ENCODE data around the gene VPS18.
A peak's percentile ranks its signal among the peaks of the same experiment; 100 is the strongest.

Gene VPS18

GRCh38 chr15:40902605-40903561, 8.6 kb downstream of the VPS18 start:
- no peak for DNase-seq (ENCODE audit: low spot score)

- DNase-seq (ENCODE audit: low spot score): no peak
Observed at GRCh38 chr15:40904552-40905201, 10.4 kb downstream of the VPS18 start.

DNA sequence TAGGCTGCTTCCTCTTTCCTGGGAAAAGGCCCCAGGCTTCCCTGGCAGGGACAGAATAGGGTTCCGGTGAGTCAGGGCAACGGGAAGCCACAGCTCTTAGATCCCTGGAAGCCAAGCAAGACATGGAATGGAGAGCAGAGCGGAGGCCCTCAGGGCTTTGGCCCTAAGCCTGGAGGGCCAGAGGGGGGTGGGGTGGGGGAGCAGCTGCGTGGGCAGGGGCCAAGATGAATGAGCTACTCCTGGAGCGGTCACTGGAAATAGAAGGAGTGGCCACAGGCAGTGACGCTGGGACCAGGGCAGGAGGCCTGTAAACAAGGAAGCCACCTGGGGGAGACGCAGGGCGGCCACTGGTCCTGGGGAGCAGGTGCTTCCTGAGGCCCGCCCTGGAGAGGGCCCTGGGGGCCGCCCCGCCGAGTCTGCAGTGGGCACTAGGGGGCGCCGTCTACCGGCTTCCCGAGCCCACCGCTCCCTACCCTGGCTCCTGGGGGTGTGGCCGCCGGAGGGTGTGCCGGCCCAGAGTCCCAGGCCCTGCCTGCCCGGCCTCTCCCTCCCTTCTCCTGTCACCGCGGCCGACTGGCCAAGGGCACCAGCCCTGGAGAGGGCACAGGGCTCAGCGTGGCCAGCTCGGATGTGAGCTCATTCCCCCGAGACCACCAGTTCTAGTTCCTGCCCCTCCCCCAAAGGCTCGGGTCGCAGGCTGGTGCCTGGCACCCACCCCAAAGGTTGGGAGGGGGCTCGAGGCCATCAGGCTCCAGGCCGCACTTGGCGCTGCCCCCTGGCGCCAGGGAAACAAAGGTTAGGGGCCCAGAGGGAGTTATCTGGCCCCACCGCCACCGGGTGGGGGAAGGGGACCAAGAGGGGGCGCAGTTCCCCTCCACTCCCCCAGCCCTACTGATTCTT, 12.1 kb downstream of the VPS18 start:
- DNase-seq (ENCODE audit: low spot score): peak; percentile 94

DNA sequence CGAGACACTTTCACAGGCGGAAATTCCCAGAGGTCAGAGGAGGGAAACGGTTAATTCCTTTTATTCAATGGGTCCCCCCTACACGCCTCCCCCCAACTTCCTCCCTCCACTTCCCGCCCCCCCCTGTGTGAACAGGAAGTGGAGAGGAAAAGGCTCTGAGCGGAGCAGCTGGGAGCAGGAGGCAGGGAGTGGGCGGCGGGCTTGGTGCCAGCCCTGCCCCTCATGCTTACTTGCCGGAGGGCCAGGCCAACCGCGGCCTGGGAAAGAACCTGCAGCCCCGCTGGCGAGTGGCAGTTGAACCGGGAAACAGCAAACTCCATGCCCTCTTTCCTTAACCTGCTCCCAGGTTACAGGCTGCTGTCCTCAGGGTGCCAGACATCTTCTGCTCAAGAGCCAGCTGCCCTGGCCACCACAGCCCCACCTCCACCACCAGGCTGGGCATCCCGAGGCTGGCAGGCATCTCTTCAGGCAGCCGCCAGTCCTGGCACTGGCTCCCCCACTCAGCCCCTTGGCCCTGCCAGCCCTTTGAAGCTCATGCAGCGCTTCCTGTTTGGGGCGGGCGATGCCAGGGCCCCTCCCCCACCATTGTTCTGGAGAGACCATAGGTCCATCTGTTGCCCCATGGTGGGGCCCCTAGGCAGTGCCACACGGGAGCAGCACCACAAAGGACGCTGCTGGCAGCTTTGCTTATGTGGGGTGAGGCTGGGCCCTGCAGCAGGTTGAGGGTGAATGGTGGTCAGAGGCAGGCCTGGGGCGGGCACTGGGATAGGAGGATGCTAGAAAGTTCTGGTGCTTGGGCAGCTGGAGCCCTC, 12.9 kb downstream of the VPS18 start:
- no peak for DNase-seq (ENCODE audit: low spot score)

DNA sequence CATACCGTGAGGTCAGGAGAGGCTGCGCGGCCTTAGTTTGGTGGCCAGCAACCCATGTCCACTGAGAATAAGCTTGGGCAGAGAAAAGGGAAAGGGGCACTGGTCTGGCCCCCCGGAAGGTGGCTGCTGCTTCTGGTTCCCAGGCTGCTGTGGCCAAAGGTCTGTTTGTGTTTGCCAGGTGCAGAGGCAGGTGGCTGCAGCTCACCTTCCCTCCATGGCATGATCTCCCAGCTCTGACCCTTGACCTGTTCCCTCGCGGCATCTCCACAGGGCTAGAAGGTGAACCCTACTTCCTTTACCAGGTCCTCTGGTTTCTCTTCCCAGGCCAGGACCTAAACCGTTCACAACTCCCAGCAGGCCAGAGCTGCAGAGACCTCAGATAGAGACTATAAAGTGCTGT, 13.8 kb downstream of the VPS18 start:
- DNase-seq (ENCODE audit: low spot score): no peak

GRCh38 chr15:40909662-40910630, 15.7 kb downstream of the VPS18 start:
- no peak for DNase-seq (ENCODE audit: low spot score)

DNA sequence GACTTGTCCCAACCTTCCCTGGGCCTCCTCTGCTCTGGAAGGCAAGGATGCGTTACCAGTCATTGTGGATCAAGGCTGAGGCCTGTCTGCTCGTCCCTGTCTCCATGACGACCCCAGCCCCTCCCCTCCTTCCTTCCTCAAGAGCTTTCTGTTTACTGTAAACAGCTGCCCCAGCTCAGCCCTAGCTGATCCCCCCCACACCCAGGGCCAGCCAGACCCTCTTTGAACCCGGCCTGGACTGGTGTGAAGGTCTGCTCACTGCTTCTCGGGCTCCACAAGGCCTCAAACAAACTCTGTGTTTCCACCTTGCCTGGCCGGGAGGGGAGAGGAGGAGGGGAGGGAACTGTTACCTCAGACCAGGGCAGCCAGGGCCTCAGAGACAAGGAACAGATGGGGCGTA, 16.9 kb downstream of the VPS18 start:
- peak; percentile 65 for DNase-seq (ENCODE audit: low spot score)

DNA sequence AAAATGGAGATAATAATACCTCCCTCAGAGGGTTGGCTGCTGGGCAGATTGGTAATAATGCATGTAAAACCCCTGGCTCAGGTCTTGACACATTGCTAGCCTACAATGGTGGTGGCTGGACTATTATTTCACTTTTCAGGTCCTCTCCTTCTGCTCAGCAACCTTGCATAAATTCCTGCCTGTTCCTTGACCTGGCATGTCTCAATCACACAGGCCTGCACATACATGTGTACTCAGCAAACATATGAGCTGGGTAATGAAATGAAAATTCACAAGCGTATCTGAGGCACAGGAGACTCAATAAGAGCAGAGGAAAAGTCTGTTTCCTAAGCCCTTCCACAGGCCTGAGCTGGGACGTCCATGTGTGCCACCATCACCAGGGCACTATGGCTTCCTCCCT, 17.4 kb downstream of the VPS18 start:
- DNase-seq (ENCODE audit: low spot score): no peak

DNA sequence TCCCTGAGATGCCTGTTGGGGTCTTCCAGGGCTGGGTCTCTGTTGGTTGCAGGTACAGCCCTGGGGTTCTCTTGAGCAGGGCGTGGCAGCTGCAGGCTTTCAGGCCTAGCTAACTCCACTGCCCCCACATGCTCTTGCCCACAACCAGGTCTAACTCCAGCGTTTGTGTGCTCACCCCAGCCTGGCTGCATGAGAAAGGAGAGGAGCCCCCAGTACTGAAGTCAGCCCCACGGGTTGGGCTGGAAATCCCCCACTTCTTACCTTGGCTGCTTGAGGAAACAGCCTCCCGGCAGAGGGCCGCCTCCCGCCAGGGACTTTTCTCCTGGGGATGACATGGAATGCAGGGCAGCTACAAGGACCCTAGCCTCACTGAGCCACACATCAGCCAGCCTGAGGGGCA, 18.2 kb downstream of the VPS18 start:
- DNase-seq (ENCODE audit: low spot score): no peak

DNA sequence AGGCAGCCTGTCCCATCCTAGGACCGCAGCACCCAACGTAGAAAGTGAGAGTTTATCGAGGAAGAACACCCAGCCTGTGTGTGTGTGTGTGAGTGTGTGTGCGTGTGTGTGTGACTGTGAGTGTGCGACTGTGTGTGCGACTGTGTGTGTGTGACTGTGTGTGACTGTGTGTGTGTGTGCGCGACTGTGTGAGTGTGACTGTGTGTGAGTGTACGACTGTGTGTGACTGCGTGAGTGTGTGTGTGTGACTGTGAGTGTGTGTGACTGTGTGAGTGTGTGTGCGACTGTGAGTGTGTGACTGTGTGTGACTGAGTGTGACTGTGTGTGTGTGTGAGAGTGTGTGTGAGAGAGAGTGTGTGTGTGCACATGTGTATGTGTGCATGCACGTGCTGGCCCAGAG, 19.8 kb downstream of the VPS18 start:
- DNase-seq (ENCODE audit: low spot score): peak; percentile 41

DNA sequence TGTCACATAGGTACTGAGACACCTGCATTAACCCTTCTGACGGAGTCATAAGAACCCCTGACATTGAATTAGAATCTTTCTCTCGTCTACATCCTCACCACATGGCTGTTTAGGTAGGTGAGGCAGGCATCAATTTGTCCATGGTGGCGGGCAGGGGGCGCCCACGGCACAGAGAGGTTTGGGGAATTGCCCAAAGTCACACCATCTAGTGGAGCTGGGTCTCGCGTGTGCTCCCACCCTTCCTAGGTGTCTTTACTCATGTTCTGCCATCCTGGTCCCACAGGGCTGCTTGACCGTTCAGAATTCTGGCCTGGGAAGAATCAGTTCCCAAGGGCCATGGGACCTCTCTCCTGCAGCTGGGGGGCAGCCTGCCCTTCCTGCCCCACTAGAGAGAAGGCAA, 20.2 kb downstream of the VPS18 start:
- peak; percentile 49 for DNase-seq (ENCODE audit: low spot score)

DNA sequence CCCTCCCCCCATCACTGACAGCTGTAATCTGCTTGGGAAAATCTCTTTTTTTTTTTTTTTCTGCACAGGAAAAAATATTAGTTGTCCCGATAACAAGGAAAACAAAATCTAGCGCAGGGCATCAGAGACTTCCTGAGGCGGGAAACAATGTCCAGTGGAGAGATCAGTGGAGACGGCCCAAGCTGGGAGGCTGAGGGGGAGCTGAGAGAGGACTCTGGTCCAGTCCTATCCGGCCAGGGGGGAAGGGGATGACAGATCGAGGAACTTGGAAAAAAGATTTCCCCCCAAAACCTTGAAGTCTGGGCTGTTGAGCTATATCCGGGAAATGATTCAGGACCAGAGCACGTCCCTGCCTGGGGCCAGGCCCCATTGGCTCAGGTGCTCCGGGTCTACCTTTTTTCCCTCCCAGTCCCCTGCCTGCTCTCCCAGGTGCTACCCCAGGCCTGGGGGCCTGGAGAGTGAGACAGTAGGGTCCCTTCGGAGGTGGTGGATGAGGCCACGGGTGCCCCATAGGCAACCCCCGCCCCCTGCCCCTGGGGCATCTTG, 20.9 kb downstream of the VPS18 start:
- DNase-seq (ENCODE audit: low spot score): no peak

- no peak for DNase-seq (ENCODE audit: low spot score)
Observed at GRCh38 chr15:40915679-40916078, 21.4 kb downstream of the VPS18 start.

- DNase-seq (ENCODE audit: low spot score): no peak
Observed at GRCh38 chr15:40917585-40917984, 23.3 kb downstream of the VPS18 start.

- no peak for DNase-seq (ENCODE audit: low spot score)
Observed at GRCh38 chr15:40918146-40918798, 24.0 kb downstream of the VPS18 start.

GRCh38 chr15:40918799-40919392, 24.6 kb downstream of the VPS18 start:
- no peak for DNase-seq (ENCODE audit: low spot score)

- DNase-seq (ENCODE audit: low spot score): no peak
Observed at GRCh38 chr15:40921949-40922607, 27.8 kb downstream of the VPS18 start.

DNA sequence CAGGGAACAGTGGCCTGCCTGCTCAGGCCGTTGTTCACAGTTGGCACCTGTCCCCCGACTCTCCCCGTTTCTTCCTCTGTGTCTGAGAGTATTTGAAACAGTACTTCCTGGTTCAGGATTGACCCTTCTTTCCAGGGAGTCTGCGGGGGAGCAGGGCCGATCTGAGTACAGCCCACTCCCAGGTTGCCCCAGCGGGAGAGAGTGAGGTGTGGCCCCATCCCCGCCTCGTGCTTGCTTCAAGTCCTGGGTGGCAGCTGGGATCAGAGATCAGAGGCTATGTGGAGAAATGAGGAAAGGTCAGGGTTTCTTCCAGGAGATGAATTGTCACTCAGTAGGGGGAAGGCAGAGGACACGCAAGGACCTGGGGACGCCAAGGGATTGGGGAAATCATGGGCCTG, 28.4 kb downstream of the VPS18 start:
- DNase-seq (ENCODE audit: low spot score): no peak

GRCh38 chr15:40923551-40923950, 29.3 kb downstream of the VPS18 start:
- no peak for DNase-seq (ENCODE audit: low spot score)

Measured in ecto neural progenitor cell (in vitro differentiated cells).